IPS-15b (cell line): Measurements from ENCODE around the gene PHF14.
"Not testable (repeated sequence)": the region's sequence is repeated elsewhere in the genome, so short reads cannot be mapped to it uniquely, and the experiment has no call there.

ENCODE experiments used
- H3K27me3 ChIP-seq: one replicate; pipeline ENCODE4 v1.6.1; 2013; ENCODE audit warnings: low read length; ENCODE audit not compliant: control insufficient read depth, insufficient read depth
- H3K36me3 ChIP-seq: one replicate; pipeline ENCODE4 v1.6.1; 2013; ENCODE audit warnings: low read length; ENCODE audit not compliant: control insufficient read depth, insufficient read depth
- H3K4me1 ChIP-seq: one replicate; pipeline ENCODE4 v1.6.1; 2013; ENCODE audit warnings: mild to moderate bottlenecking, low read length; ENCODE audit not compliant: control insufficient read depth, insufficient read depth
- H3K4me3 ChIP-seq: one replicate; pipeline ENCODE4 v1.5.1; 2013; ENCODE audit warnings: low read depth, low read length
- H3K9ac ChIP-seq: one replicate; pipeline ENCODE4 v1.6.1; 2013; ENCODE audit warnings: low read depth, mild to moderate bottlenecking, low read length
- H3K9me3 ChIP-seq: one replicate; pipeline ENCODE4 v1.6.1; 2013; ENCODE audit warnings: mild to moderate bottlenecking, low read length; ENCODE audit not compliant: control insufficient read depth, insufficient read depth

The PHF14 gene

DNA sequence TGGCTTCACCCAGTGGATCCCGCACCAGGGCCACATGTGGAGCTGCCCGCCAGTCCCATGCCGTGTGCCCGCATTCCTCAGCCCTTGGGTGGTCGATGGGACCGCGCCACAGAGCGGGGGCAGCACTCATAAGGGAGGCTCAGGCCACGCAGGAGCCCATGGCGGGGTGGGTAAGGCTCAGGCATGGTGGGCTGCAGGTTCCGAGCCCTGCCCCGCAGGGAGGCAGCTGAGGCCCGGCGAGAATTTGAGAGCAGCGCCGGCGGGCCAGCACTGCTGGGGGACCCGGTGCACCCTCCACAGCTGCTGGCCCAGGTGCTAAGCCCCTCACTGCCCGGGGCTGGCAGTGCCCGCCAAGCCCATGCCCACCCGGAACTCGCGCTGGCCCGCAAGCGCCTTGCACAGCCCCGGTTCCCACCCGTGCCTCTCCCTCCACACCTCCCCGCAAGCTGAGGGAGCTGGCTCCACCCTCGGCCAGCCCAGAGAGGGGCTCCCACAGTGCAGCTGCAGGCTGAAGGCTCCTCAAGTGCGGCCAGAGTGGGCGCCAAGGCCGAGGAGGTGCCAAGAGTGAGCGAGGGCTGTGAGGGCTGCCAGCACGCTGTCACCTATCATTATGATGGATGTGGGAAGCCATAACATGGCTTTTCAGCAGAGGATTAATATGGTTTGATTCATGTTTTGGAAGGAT, 22.0 kb downstream of the PHF14 start:
- not testable (repeated sequence) for H3K4me1 ChIP-seq, H3K9me3 ChIP-seq, H3K9ac ChIP-seq, H3K4me3 ChIP-seq, H3K27me3 ChIP-seq, H3K36me3 ChIP-seq

DNA sequence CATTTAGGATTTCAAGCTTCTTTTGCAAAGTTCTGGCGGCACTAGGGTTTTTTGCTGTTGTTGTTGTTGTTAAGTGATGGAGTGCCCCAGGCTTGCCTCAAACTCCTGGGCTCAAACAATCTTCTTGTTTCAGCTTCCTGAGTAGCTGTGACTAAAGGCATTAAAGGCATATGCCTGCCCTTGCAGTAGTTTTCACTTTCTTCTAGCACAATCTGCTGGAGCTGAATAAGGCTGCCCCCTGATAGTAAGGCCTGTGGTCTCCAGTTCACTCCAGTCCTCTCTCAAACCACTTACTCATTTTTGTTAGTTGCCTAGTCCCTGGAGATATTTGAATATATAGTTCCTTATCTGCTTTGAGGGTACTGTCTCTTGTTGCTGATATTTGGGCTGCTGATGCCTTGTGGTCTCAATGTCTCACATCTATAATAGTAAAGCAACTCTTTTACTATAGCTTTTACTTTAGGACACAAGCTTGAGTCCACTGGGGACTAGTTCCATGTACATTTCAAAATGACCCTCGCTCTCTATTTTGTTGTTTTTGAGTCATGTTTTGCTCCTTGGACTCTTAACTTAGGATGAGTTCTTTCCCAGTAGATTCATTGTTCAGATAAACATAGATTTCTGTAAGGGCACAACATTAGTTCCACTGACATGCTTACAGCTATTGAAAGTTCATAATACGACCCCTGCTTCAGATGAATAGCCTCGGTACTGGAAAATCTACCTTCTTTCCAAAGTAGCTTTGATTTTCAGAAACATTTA, 25.5 kb downstream of the PHF14 start:
- peaks cover 7% of the 10 kb centered on the region for H3K36me3 ChIP-seq

DNA sequence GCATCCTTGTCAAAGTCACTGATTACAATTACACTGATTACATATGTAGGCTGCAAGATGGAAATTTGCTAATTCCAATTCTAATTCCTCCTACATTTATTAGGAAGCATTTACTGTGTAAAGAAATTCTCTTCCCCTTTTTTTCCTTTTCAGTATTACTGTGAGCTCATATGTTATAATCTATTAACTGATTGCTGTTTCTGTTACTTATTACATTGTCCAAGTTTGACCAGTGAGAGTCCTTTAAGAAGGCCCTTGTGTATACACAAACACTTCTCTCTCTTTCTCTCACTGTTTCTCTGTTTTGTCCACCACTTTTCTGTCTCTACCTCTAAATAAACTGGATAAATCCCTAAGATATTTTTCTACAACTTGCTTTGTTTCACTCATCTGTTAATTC, 31.5 kb downstream of the PHF14 start:
- H3K36me3 ChIP-seq: peaks cover 6% of the 10 kb centered on the region
- no peak overlapping the region for H3K4me3 ChIP-seq
- H3K9ac ChIP-seq: no peak overlapping the region
- no peaks in the 10 kb centered on the region for H3K4me1 ChIP-seq
- H3K27me3 ChIP-seq: no peaks in the 10 kb centered on the region
- H3K9me3 ChIP-seq: no peaks in the 10 kb centered on the region

More for the DNA sequence above, 25.5 kb downstream of the PHF14 start:
- Histone ChIP-seq H3K4me1 (no peaks in the 10 kb centered on the region), H3K4me3 (no peak overlapping the region), H3K9ac (no peak overlapping the region), H3K27me3 (no peaks in the 10 kb centered on the region), H3K9me3 (no peaks in the 10 kb centered on the region)

DNA sequence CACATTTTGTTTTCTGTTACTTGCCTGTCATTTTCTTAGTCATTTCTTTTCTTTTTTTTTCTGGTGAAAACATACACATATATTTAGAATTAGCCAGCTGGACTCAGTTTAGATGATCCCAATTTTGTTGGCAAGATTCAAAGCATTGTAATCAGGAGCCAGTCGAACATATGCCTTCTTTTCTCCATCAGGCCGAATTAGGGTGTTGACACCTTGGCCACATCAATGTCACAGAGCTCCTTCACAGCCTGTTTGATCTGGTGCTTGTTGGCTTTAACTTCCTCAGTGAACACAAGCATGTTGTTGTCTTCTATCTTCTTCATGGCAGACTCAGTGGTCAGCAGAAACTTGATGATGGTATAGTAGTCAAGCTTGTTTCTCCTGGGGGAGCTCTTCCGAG, 32.6 kb downstream of the PHF14 start:
- Histone ChIP-seq H3K27me3 (no peaks in the 10 kb centered on the region), H3K36me3 (peaks cover 6% of the 10 kb centered on the region), H3K9ac (no peak overlapping the region), H3K4me3 (no peak overlapping the region), H3K9me3 (no peaks in the 10 kb centered on the region), H3K4me1 (no peaks in the 10 kb centered on the region)

DNA sequence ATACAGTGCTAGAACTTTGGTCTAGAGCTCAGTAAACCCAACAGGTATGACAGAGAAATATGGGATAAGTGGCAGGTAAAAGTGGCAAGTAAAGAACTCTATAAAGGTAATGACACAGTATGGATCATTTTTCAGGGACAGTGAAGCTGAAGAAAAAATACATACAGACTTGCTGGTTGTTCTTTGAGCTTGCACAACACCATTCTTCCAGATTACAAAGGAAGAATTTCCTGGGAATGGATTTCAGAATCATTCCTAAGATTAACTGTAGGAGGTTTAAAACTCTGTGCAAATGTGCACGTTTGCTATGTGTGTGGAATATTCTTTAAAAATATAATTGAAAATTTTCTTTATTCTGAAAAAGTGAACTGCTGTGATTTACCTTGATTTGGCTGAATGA, 36.0 kb downstream of the PHF14 start:
- Histone ChIP-seq H3K27me3 (no peaks in the 10 kb centered on the region), H3K36me3 (peaks cover 6% of the 10 kb centered on the region), H3K4me1 (no peaks in the 10 kb centered on the region), H3K4me3 (no peak overlapping the region), H3K9ac (no peak overlapping the region), H3K9me3 (no peaks in the 10 kb centered on the region)

DNA sequence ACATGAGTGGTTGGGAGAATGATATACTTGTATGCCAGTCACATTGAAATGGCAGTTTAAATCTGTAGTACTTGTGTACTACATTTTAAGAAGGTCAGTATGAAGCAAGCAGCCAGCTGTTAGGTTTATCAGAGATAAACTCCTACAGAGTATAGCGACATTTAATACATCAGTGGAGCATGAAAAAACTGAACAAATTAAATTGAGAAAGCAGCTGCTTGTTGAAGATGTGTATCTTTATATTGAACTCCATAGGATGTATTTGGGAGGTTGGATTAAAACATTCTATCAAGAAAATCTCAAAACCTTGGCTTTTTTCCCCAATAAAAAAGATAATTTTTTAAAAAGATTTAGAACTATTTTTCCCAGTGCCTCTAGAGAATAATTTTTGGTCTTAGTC, 47.8 kb downstream of the PHF14 start:
- Histone ChIP-seq H3K9ac (no peak overlapping the region), H3K4me1 (no peaks in the 10 kb centered on the region), H3K4me3 (no peak overlapping the region), H3K36me3 (no peaks in the 10 kb centered on the region), H3K27me3 (no peaks in the 10 kb centered on the region), H3K9me3 (no peaks in the 10 kb centered on the region)

DNA sequence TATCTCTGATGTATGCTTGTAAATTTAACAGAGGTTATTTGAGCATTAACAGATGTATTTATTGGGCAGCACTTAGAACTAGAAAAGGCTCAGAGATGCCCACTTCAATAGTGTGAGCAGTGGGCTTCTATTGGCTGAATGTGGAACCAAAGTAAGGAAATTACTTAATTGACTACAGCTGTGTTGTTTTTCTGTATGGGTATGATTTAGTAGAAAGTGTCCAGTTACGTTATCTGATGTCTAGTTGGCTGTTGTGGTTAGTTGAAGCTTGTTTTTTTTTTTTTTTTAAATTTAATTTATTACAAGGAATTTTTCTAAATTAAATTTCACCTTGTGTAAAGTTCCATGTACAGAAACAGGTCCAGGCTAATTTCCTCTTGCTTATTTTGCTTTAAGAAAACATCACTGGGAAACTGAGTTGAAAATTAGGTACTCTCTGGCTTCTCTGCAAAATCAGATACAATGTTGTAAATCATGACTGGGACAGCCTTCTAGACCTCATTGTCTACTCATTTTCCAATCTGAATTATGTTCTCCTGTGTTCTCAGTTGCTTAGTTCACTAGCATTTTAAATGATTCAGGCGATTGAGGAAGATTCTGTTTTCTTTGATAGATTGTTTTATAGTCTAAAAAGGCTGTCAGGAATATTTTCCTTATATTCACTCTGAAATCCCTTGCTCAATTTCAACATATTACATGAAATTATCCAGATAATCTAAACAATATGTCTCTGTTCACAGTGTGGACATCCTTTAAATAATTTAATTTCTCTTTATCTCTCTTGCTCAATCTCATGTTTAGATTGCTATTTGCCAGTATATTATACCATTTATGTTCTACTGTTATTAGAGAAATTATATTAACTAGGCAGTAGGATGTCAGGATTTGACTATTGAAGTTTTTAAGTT, 53.0 kb downstream of the PHF14 start:
- H3K36me3 ChIP-seq: no peaks in the 10 kb centered on the region
- H3K9me3 ChIP-seq: no peaks in the 10 kb centered on the region
- no peak overlapping the region for H3K4me3 ChIP-seq
- H3K9ac ChIP-seq: no peak overlapping the region
- no peaks in the 10 kb centered on the region for H3K4me1 ChIP-seq
- no peaks in the 10 kb centered on the region for H3K27me3 ChIP-seq

DNA sequence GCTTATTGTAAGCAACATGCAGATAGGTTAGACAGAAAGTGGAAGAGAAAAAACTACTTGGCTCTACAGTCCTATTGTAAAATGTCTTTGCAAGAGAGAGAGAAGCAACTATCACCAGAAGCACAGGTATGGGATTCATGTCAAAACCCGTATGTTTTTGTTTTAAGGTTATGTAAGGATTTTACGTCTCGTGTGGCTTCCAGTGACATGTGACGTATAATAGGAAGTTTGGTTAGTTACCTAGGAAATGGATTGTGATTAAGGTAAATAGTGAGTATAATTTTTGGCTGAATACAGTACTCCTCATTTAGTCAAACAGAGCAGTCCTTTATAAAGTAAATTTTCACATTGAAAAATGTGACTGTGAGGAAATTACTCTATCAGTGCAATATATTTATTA, 62.0 kb downstream of the PHF14 start:
- H3K4me1 ChIP-seq: no peaks in the 10 kb centered on the region
- no peaks in the 10 kb centered on the region for H3K9me3 ChIP-seq
- H3K36me3 ChIP-seq: no peaks in the 10 kb centered on the region
- H3K9ac ChIP-seq: no peak overlapping the region
- no peak overlapping the region for H3K4me3 ChIP-seq
- no peaks in the 10 kb centered on the region for H3K27me3 ChIP-seq

DNA sequence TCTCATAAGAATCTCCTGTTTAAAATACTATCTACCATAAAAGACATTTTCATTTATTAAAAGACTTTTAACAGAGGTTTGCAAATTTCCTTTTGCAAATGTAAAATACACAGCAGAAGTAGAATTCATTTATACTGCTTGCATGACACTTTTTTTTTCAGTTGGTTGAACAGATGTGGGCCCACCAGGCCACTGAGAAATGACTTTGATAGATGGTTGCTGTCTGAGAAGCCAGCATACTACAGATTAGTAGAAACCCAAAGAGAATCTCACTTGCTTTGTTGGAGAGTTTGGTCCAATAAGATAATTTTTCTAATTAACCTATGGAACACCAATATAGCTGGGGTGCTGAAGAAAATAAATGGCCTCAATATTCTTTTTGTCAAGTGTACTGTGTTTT, 66.3 kb downstream of the PHF14 start:
- H3K27me3 ChIP-seq: no peaks in the 10 kb centered on the region
- no peaks in the 10 kb centered on the region for H3K9me3 ChIP-seq
- no peaks in the 10 kb centered on the region for H3K4me1 ChIP-seq
- H3K9ac ChIP-seq: no peak overlapping the region
- no peak overlapping the region for H3K4me3 ChIP-seq
- no peaks in the 10 kb centered on the region for H3K36me3 ChIP-seq

DNA sequence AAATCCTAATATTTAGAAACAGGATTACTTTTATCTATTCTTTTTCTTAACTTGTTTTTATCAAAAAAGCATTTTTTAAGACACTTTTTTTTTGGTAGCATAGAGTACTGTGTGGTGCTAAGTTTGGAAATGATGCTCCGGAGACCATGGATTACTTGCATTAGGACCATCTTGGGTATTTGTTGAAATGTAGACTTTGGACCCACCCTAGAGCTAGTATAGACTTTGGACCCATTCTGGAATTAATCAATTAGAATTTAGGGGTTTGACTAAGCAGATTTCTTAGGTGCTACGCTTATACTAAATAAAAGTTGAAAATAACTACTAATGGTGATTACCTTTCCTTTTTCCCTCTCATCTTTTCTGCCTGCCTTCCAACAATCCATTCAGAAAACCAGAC, 80.4 kb downstream of the PHF14 start:
- Histone ChIP-seq H3K4me1 (no peaks in the 10 kb centered on the region), H3K9ac (no peak overlapping the region), H3K4me3 (no peak overlapping the region), H3K9me3 (no peaks in the 10 kb centered on the region), H3K27me3 (no peaks in the 10 kb centered on the region), H3K36me3 (no peaks in the 10 kb centered on the region)

DNA sequence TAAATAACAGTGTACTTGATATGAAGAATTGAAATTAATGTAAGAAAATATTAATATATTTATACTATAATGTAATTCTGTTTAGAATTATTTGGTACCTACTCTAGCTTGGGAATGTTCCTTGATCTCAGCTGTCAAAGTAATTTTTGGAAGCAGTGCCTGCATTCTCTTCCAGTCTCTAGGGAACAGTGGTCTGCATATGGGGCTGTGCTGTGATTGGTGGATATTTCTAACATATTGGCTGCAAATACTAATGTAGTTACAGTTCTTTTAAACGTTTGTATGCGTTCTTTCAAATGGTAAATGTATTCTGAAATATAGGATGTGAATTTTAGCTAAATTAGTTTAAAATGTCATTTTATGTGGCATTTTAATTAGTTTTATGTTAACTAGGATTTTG, 87.2 kb downstream of the PHF14 start:
- H3K27me3 ChIP-seq: no peaks in the 10 kb centered on the region
- no peak overlapping the region for H3K4me3 ChIP-seq
- H3K36me3 ChIP-seq: no peaks in the 10 kb centered on the region
- H3K4me1 ChIP-seq: no peaks in the 10 kb centered on the region
- H3K9ac ChIP-seq: no peak overlapping the region
- no peaks in the 10 kb centered on the region for H3K9me3 ChIP-seq
